Lower lobe of right lung (tissue), 2 donors: ENCODE measurements around the gene SERPINB2. TPM values are rescaled to one million over a fixed set of nuclear protein-coding genes. Genes with fewer than 3 reads are reported as not detected.

Experiments used
- ATAC-seq, 2 donors: fragments of 200-7000 bp; cut with Tn5 transposase; one replicate each; pipeline ENCODE4 v1.9.1; 2020 to 2022; ENCODE audit warnings: mild to moderate bottlenecking in 2 of 2, moderate library complexity in 2 of 2
- DNase-seq: peaks from one replicate; pipeline ENCODE4 v3.0.0-alpha.2; 2020
- H3K27ac ChIP-seq: fragments of 200-600 bp; one replicate; pipeline ENCODE4 v1.8.0; 2022
- H3K27me3 ChIP-seq: fragments of 200-600 bp; one replicate; pipeline ENCODE4 v1.8.0; 2022; ENCODE audit warnings: low read depth
- H3K36me3 ChIP-seq: fragments of 200-600 bp; one replicate; pipeline ENCODE4 v1.8.0; 2022; ENCODE audit warnings: mild to moderate bottlenecking
- H3K4me1 ChIP-seq: fragments of 200-600 bp; one replicate; pipeline ENCODE4 v1.8.0; 2022
- H3K4me3 ChIP-seq: fragments of 200-600 bp; one replicate; pipeline ENCODE4 v1.8.0; 2022; ENCODE audit warnings: mild to moderate bottlenecking
- H3K9me3 ChIP-seq: fragments of 200-600 bp; one replicate; pipeline ENCODE4 v1.8.0; 2022
- intact Hi-C: fragments of 100-400 bp; cut with DNase I; formaldehyde crosslinking; loops from one replicate; pipeline ENCODE4 v1.11.0; 2022
- long read RNA-seq: library from polyadenylated mRNA; unstranded; transcript quantifications from one replicate; pipeline ENCODE4 v2.0.0, GENCODE V29; 2021
- total RNA-seq: library from RNA; stranded (reverse); fragmentation: NEBNext Ultra II Directional; extraction: Animal tissue kit (Norgen Biotek cat#: 25700); gene quantifications from one replicate; pipeline ENCODE4 v1.2.1, GENCODE V29; 2021
- TF ChIP-seq, protein P1 (sequence below): fragments of 200-600 bp; IDR thresholded peaks from one replicate; pipeline ENCODE4 v1.8.0; 2022; ENCODE audit warnings: antibody characterized with exemption, mild to moderate bottlenecking
- donor health status: DM: no; HTN: yes; CAD: no; lungs with severe emphysema.

Gene SERPINB2, protein sequence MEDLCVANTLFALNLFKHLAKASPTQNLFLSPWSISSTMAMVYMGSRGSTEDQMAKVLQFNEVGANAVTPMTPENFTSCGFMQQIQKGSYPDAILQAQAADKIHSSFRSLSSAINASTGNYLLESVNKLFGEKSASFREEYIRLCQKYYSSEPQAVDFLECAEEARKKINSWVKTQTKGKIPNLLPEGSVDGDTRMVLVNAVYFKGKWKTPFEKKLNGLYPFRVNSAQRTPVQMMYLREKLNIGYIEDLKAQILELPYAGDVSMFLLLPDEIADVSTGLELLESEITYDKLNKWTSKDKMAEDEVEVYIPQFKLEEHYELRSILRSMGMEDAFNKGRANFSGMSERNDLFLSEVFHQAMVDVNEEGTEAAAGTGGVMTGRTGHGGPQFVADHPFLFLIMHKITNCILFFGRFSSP
- not detected for total RNA-seq
- long read RNA-seq, partial matches to known transcripts = 0 of 1 reads
- long read RNA-seq, other reads (novel, unspliced or antisense) = 0 of 1 reads

DNA sequence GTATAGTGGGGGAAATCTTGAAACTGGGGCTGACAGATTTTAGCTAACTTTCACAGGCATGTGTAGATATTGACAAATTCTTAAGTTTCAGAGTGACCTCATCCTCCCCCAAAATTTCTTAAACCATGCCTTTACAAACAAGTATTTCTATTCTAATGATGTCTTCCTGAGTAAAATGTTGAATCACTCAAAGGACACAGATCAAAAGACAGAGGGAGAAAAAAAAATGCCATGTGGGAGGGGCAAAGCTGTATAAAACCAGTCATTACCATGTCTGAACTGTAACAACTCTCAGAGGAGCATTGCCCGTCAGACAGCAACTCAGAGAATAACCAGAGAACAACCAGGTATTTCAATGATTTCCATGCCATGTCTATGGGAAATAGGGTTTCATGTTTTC lies at the start of gene SERPINB2:
SERPINB2 (plus strand) TSS at position 282 of the 400 bp plus-strand sequence. CDS start 3,740 bp downstream, outside the sequence.
- Histone ChIP-seq H3K4me3 (no peak within 1 kb of the TSS), H3K27ac (no peak within 1 kb of the TSS), H3K4me1 (no peaks in the 10 kb centered on the region), H3K36me3 (no peaks in the 10 kb centered on the region), H3K9me3 (no peaks in the 10 kb centered on the region), H3K27me3 (no peaks in the 10 kb centered on the region)
- DNase-seq (no peak), ATAC-seq (no peak)
- TF ChIP-seq, protein P1, sequence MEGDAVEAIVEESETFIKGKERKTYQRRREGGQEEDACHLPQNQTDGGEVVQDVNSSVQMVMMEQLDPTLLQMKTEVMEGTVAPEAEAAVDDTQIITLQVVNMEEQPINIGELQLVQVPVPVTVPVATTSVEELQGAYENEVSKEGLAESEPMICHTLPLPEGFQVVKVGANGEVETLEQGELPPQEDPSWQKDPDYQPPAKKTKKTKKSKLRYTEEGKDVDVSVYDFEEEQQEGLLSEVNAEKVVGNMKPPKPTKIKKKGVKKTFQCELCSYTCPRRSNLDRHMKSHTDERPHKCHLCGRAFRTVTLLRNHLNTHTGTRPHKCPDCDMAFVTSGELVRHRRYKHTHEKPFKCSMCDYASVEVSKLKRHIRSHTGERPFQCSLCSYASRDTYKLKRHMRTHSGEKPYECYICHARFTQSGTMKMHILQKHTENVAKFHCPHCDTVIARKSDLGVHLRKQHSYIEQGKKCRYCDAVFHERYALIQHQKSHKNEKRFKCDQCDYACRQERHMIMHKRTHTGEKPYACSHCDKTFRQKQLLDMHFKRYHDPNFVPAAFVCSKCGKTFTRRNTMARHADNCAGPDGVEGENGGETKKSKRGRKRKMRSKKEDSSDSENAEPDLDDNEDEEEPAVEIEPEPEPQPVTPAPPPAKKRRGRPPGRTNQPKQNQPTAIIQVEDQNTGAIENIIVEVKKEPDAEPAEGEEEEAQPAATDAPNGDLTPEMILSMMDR = no peak
- intact Hi-C loops = no loop called here

DNA sequence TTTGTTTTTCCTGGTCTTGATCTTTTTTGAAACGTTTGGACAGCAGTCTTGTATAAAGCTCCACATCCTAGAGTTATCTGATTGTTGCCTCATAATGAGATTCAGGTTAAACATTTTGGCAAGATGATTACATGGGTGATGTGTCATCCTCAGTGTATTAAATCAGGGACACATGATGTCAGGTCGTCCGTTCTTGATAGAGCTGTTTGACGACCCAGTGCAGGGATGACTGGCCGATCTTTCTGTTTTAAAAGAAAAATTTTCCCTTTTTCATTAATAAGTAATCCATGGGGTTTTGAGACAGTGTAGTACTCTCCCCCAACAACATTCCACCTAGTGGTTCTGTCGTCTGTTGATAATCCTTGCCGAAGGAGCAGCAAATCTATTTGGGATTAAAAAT lies 44.5 kb upstream of the SERPINB2 start:
- DNase-seq (no peak), ATAC-seq (no peak)
- no peak overlapping the region for H3K4me3 ChIP-seq
- H3K9me3 ChIP-seq = no peaks in the 10 kb centered on the region
- peaks cover 7% of the 10 kb centered on the region for H3K27me3 ChIP-seq
- intact Hi-C loops = no loop called here
- no peaks in the 10 kb centered on the region for H3K36me3 ChIP-seq
- H3K4me1 ChIP-seq = no peaks in the 10 kb centered on the region
- TF ChIP-seq, protein P1 = no peak
- H3K27ac ChIP-seq = no peak overlapping the region

DNA sequence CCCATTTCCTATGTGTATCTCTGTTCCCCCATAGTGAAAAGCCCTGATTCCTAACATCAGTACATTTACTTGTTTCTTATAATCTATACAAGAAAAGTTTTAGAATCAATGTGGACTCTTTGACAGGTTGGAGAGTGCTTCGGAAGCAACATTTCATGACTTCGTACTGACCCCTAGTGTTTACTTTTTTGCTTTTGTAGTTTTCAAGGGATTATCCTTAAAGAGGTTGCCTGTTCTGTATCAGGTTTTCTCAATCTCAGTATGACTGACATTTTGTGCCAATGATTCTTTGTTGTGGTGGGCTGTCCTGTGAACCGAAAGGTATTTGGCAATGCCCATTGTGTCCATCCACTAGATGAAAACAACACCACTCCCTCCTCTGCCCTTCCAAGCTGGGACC lies 43.3 kb upstream of the SERPINB2 start:
- ATAC-seq = no peak
- Histone ChIP-seq H3K27ac (no peak overlapping the region), H3K4me3 (no peak overlapping the region), H3K36me3 (no peaks in the 10 kb centered on the region), H3K27me3 (peaks cover 7% of the 10 kb centered on the region), H3K9me3 (no peaks in the 10 kb centered on the region), H3K4me1 (no peaks in the 10 kb centered on the region)
- no peak for DNase-seq
- intact Hi-C loops = no loop called here
- TF ChIP-seq, protein P1 = peak; percentile 32

DNA sequence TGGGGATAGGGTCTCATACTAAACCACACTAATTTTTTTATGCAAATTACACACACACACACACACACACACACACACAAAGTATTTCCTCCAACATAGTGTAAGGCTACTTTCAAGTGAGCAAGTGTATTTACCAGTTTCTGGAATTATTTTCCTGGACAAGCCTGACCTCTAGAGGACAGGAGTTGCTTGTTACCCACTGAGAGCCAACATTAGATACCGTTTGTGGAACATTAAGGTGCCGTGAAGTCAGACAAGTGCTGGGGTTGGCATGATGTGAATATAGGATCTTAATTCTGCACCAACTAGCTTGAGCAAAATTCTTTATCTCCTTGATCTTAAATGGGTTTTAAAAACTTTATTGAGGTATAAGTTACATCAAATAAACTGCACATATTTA lies 39.3 kb upstream of the SERPINB2 start:
- TF ChIP-seq, protein P1 = peak; percentile 40
- no peak for DNase-seq
- no peaks in the 10 kb centered on the region for H3K9me3 ChIP-seq
- peak; percentile 54 to 71 for ATAC-seq
- intact Hi-C loops = no loop called here
- H3K27me3 ChIP-seq = peaks cover 7% of the 10 kb centered on the region
- no peak overlapping the region for H3K27ac ChIP-seq
- H3K4me3 ChIP-seq = no peak overlapping the region
- no peaks in the 10 kb centered on the region for H3K36me3 ChIP-seq
- no peaks in the 10 kb centered on the region for H3K4me1 ChIP-seq

DNA sequence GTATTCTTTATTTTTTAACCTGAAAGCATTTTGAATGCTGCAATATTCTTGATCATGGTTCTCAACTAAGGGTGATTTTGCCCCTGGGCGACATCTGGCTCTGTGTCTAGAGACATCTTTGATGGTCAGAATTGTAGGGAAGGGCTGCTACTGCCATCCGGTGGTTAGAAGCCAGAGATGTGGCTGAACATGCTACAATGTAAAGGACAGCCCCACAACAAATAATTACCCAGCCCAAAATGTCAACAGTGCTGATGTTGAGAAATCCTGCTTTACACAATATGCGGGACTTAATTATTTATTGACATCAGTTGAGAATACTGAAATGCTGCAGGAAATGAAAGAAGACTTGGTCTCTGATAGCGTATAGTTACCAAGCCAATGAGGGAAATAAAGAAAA lies 37.5 kb upstream of the SERPINB2 start:
- Histone ChIP-seq H3K4me1 (no peaks in the 10 kb centered on the region), H3K4me3 (no peak overlapping the region), H3K27ac (no peak overlapping the region), H3K9me3 (peaks cover 1% of the 10 kb centered on the region), H3K36me3 (no peaks in the 10 kb centered on the region), H3K27me3 (peaks cover 7% of the 10 kb centered on the region)
- intact Hi-C loops = no loop called here
- peak in 1 of 2 donors; percentile 59 for ATAC-seq
- TF ChIP-seq, protein P1 = peak; percentile 15
- no peak for DNase-seq
